NT2/D1 (cell line): ENCODE measurements around the gene ILK.

Source experiments
- YY1 ChIP-seq: IDR thresholded peaks from 2 replicates; pipeline ENCODE4 v1.6.1; 2011; ENCODE audit not compliant: insufficient read length, insufficient read depth
- ZNF274 ChIP-seq: IDR thresholded peaks from 2 replicates; pipeline ENCODE4 v1.6.1; 2011; ENCODE audit warnings: mild to moderate bottlenecking, low read depth, low read length

DNA sequence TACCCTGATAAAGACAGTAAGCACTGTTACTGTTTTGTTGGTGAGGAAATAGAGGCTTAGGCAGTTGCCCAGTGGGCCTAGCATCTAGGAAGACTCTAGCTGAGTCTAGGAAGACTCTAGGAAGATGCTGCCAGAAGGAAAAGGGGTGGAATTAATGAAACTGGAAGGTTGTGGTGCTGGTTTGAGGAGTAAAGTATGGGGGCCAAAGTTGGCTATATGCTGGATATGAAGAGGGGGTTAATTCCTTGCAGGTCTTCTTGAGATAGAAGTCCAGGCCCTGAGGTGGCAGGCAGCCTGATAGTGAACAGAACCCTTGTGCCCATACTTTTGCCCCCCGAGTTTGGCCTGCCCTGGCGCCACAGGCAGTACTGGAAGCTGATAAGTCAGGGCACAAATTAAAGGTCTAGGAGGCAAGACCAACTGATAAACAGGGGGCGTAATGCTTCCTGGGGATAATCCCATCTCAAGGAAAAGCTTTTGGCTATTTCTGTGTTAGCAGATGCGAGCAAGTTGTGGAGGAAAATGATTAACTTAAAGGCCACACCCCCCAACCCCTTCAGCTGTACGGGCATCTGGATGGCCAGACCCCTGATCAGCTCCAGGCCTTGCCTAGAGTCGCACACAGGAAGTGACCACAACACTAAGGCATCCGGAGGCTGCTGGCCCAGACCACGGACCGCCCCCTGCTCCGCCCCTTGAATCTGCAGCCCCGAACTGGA lies 3.1 kb downstream of the ILK start:
- TF ChIP-seq YY1 = no peak
- TF ChIP-seq ZNF274 = no peak
